Activated naive CD4-positive, alpha-beta T cell treated with anti-CD3 and anti-CD28 coated beads for 36 hours (primary cell): ENCODE results near the gene IMMP2L. TPM values are rescaled to one million over a fixed set of nuclear protein-coding genes. Genes with fewer than 3 reads are reported as not detected.
"Not testable (repeated sequence)": the region's sequence is repeated elsewhere in the genome, so short reads cannot be mapped to it uniquely, and the experiment has no call there.

Experiments used
- CTCF ChIA-PET: fragments of 350-600 bp; sonication (Branson Sonifier 250); formaldehyde crosslinking; loops from one replicate; lab custom pipeline; 2021; ENCODE audit warnings: antibody characterized with exemption; lab: Charles Lee
- DNase-seq: peaks from one replicate; pipeline ENCODE4 v3.0.0-alpha.2; 2020
- H3K27ac Mint-ChIP-seq: one replicate; pipeline ENCODE4 v1.8.0; 2021; ENCODE audit warnings: mild to moderate bottlenecking, mixed read lengths
- H3K27me3 Mint-ChIP-seq: one replicate; pipeline ENCODE4 v1.8.0; 2021; ENCODE audit warnings: low read depth, mixed read lengths
- H3K36me3 Mint-ChIP-seq: one replicate; pipeline ENCODE4 v1.8.0; 2021; ENCODE audit warnings: low read depth, mixed read lengths
- H3K4me1 Mint-ChIP-seq: one replicate; pipeline ENCODE4 v1.8.0; 2021; ENCODE audit warnings: low read depth, mixed read lengths
- H3K4me3 Mint-ChIP-seq: one replicate; pipeline ENCODE4 v1.8.0; 2021; ENCODE audit warnings: mild to moderate bottlenecking, moderate library complexity, mixed read lengths
- H3K9me3 Mint-ChIP-seq: one replicate; pipeline ENCODE4 v1.8.0; 2021; ENCODE audit warnings: mixed read lengths
- intact Hi-C: fragments of 100-400 bp; cut with micrococcal nuclease; formaldehyde crosslinking; loops from one replicate; pipeline ENCODE4 v1.15.1; 2023
- total RNA-seq, 2 experiments: library from RNA; stranded (reverse); gene quantifications; one replicate each; pipeline ENCODE4 v1.2.3, GENCODE V29; 2021

The IMMP2L gene
- total RNA-seq, 2 experiments from 2014 or later: 24.4 to 26.6 TPM

- no peaks in the 10 kb centered on the region for H3K4me1 Mint-ChIP-seq
- CTCF ChIA-PET: no interaction called here
- H3K27ac Mint-ChIP-seq: no peak overlapping the region
- H3K36me3 Mint-ChIP-seq: peaks cover 40% of the 10 kb centered on the region
- intact Hi-C loops: no loop called here
- no peak overlapping the region for H3K4me3 Mint-ChIP-seq
- no peaks in the 10 kb centered on the region for H3K27me3 Mint-ChIP-seq
- H3K9me3 Mint-ChIP-seq: peaks cover 6% of the 10 kb centered on the region
- no peak for DNase-seq
Observed at GRCh38 chr7:111518264-111518663, 44.0 kb downstream of the IMMP2L start.

- Mint-ChIP-seq H3K4me3 (no peak overlapping the region), H3K27ac (no peak overlapping the region), H3K27me3 (no peaks in the 10 kb centered on the region), H3K4me1 (no peaks in the 10 kb centered on the region), H3K36me3 (peaks cover 43% of the 10 kb centered on the region), H3K9me3 (peaks cover 6% of the 10 kb centered on the region)
- CTCF ChIA-PET: no interaction called here
- intact Hi-C loops: no loop called here
- no peak for DNase-seq
Observed at GRCh38 chr7:111517549-111517951, 44.7 kb downstream of the IMMP2L start.

DNA sequence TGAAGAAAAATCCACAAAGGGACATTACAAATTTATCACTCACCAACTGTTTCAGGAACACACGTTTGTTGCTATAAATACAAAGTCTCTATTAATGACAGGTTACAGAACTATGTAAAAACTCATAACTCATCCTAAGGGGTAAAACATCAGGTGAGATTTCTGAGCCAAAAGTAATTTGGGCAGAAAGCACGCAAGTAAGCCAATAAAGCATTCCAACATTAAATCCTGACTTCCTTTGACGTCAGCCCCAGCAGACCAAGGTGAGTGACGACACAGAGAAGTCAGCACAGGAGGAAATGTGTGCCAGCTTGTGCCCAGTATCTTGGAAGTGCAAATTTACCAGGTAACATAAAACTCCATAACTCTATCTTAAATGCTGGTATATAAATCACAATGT is 45.7 kb downstream of the IMMP2L start:
- Mint-ChIP-seq H3K27me3 (no peaks in the 10 kb centered on the region), H3K27ac (no peak overlapping the region), H3K4me1 (peaks cover 2% of the 10 kb centered on the region), H3K4me3 (no peak overlapping the region), H3K9me3 (peaks cover under 1% of the 10 kb centered on the region), H3K36me3 (peaks cover 41% of the 10 kb centered on the region)
- intact Hi-C loops: no loop called here
- CTCF ChIA-PET: no interaction called here
- no peak for DNase-seq

GRCh38 chr7:111513566-111513965 is 48.7 kb downstream of the IMMP2L start:
- H3K27ac Mint-ChIP-seq: no peak overlapping the region
- intact Hi-C loops: no loop called here
- no peaks in the 10 kb centered on the region for H3K27me3 Mint-ChIP-seq
- peaks cover 26% of the 10 kb centered on the region for H3K36me3 Mint-ChIP-seq
- peaks cover 8% of the 10 kb centered on the region for H3K4me1 Mint-ChIP-seq
- no peak overlapping the region for H3K4me3 Mint-ChIP-seq
- no peaks in the 10 kb centered on the region for H3K9me3 Mint-ChIP-seq
- no peak for DNase-seq
- CTCF ChIA-PET: no interaction called here

- H3K4me1 Mint-ChIP-seq: peaks cover 8% of the 10 kb centered on the region
- H3K9me3 Mint-ChIP-seq: peaks cover 4% of the 10 kb centered on the region
- peaks cover 29% of the 10 kb centered on the region for H3K36me3 Mint-ChIP-seq
- no peaks in the 10 kb centered on the region for H3K27me3 Mint-ChIP-seq
- H3K4me3 Mint-ChIP-seq: no peak overlapping the region
- intact Hi-C loops: no loop called here
- no peak for DNase-seq
- CTCF ChIA-PET: no interaction called here
- H3K27ac Mint-ChIP-seq: no peak overlapping the region
Observed at GRCh38 chr7:111511845-111512244, 50.4 kb downstream of the IMMP2L start.

- Mint-ChIP-seq H3K4me1 (peaks cover 8% of the 10 kb centered on the region), H3K9me3 (peaks cover 4% of the 10 kb centered on the region), H3K36me3 (peaks cover 29% of the 10 kb centered on the region), H3K4me3 (no peak overlapping the region), H3K27ac (no peak overlapping the region), H3K27me3 (no peaks in the 10 kb centered on the region)
- no peak for DNase-seq
- CTCF ChIA-PET: interaction anchor here (3.0 kb wide), 1 partner anchor 12 kb away, joined by 11 read pairs; no protein-coding TSS in a partner anchor
- intact Hi-C loops: no loop called here
Observed at GRCh38 chr7:111510584-111511378, 51.5 kb downstream of the IMMP2L start.

DNA sequence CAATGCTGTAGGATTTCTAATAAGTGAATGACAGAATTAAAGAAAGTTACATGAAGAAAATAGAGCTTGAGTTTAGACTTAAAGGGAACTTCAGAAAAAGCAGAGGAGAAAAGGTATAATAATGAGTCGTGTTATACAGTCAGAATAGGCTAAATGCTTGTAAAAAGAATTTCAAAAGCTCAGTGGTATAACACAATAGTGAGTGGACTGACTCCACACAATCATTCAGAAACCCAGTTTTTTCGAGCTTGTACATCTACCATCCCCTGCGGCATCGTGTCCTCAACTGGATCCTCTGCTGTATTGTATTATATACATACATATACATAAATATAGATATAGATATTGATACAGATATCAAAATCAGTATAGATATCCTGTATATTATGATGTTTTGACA is 52.2 kb downstream of the IMMP2L start:
- Mint-ChIP-seq H3K27ac (no peak overlapping the region), H3K4me1 (peaks cover 8% of the 10 kb centered on the region), H3K36me3 (peaks cover 30% of the 10 kb centered on the region), H3K4me3 (no peak overlapping the region), H3K27me3 (no peaks in the 10 kb centered on the region), H3K9me3 (peaks cover 5% of the 10 kb centered on the region)
- intact Hi-C loops: no loop called here
- no peak for DNase-seq
- CTCF ChIA-PET: interaction anchor here (3.0 kb wide), 1 partner anchor 11 kb away, joined by 11 read pairs; no protein-coding TSS in a partner anchor

DNA sequence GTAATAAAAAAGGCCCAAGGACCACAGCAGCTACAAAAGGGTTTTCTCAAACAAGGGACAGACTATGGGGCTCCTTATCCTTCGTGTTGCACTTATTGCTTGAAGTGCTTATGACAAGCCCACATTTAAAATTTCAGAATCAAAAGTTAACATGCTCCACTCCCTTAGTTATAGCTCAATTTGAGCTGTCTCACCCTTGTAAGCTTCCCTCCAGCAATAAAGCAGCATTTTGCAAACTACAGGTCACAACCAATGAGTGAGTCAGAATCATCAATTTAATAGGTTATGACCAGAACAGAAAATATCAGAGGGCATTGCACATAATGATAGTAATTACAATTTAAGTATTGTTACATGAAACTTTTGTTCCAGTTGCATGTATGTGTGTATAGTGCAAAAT is 53.0 kb downstream of the IMMP2L start:
- Mint-ChIP-seq H3K27me3 (no peaks in the 10 kb centered on the region), H3K27ac (no peak overlapping the region), H3K36me3 (peaks cover 30% of the 10 kb centered on the region), H3K4me3 (no peak overlapping the region), H3K9me3 (peaks cover 5% of the 10 kb centered on the region), H3K4me1 (peaks cover 8% of the 10 kb centered on the region)
- CTCF ChIA-PET: interaction anchor here (3.0 kb wide), 1 partner anchor 11 kb away, joined by 11 read pairs; no protein-coding TSS in a partner anchor
- DNase-seq: no peak
- intact Hi-C loops: no loop called here

GRCh38 chr7:111508387-111508786 is 53.9 kb downstream of the IMMP2L start:
- Mint-ChIP-seq H3K27ac (no peak overlapping the region), H3K4me3 (no peak overlapping the region), H3K4me1 (peaks cover 8% of the 10 kb centered on the region), H3K27me3 (no peaks in the 10 kb centered on the region), H3K9me3 (peaks cover 5% of the 10 kb centered on the region), H3K36me3 (peaks cover 29% of the 10 kb centered on the region)
- CTCF ChIA-PET: interaction anchor here (3.0 kb wide), 1 partner anchor 10 kb away, joined by 11 read pairs; no protein-coding TSS in a partner anchor
- DNase-seq: no peak
- intact Hi-C loops: no loop called here

GRCh38 chr7:111505422-111505821 is 56.9 kb downstream of the IMMP2L start:
- H3K27me3 Mint-ChIP-seq, intact Hi-C loops, DNase-seq, H3K27ac Mint-ChIP-seq, H3K4me1 Mint-ChIP-seq, CTCF ChIA-PET, H3K9me3 Mint-ChIP-seq, H3K4me3 Mint-ChIP-seq: not testable (repeated sequence)
- H3K36me3 Mint-ChIP-seq: peaks cover 26% of the 10 kb centered on the region

GRCh38 chr7:111501799-111502198 is 60.5 kb downstream of the IMMP2L start:
- H3K27ac Mint-ChIP-seq, intact Hi-C loops, H3K4me3 Mint-ChIP-seq, H3K27me3 Mint-ChIP-seq, CTCF ChIA-PET, H3K9me3 Mint-ChIP-seq, DNase-seq: not testable (repeated sequence)
- Mint-ChIP-seq H3K36me3 (peaks cover 22% of the 10 kb centered on the region), H3K4me1 (peaks cover 14% of the 10 kb centered on the region)

- Mint-ChIP-seq H3K9me3 (peaks cover 5% of the 10 kb centered on the region), H3K4me3 (no peak overlapping the region), H3K4me1 (peaks cover 14% of the 10 kb centered on the region), H3K27me3 (no peaks in the 10 kb centered on the region), H3K27ac (no peak overlapping the region), H3K36me3 (peaks cover 17% of the 10 kb centered on the region)
- DNase-seq: peak; percentile 26
- intact Hi-C loops: no loop called here
- CTCF ChIA-PET: interaction anchor here (0.8 to 2.2 kb wide), 2 partner anchors 10 to 943 kb away, joined by 3 to 11 read pairs; no protein-coding TSS in a partner anchor
Observed at GRCh38 chr7:111499027-111499426, 63.3 kb downstream of the IMMP2L start.
